ENCODE results near the gene PATJ. TPM values are rescaled to one million over a fixed set of nuclear protein-coding genes. Genes with fewer than 3 reads are reported as not detected.
"Not testable (repeated sequence)": the region's sequence is repeated elsewhere in the genome, so short reads cannot be mapped to it uniquely, and the experiment has no call there.

The PATJ gene
- total RNA-seq, 8 experiments from 2014 or later = 2.7 to 173 (median 22.4) TPM

DNA sequence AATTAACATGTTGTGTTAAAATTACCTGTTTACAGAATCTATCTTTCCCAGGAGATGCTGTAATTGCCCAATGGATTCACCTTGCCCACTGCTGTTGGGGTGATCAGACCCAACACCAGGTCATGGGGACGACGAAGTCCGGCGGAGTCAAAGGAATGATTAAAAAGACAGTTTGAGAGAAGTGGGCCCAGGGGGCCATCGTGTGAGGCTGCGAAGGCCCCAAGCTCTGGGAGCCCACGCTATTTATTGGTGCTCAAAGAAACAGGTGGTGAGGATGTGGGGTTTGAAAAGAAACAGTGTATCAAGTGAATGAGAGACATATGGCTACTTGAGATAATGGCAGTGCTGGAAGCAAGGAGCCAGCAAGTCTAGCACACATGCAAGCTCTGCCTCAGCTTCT is 436.1 kb downstream of the PATJ start:
- in situ Hi-C loops (cut with MboI; ENCODE audit: low pct_unique_long_range_greater_than_20kb in 2 of 9, low sequenced_read_pairs in 9 of 9, unreplicated experiment in 9 of 9) = loop anchor here in 7 of 9 experiments (5.0 to 10.0 kb wide), 3 partner anchors 224 to 229 kb away; no protein-coding TSS in a partner anchor
- Histone ChIP-seq H3K27ac (no peak overlapping the region), H3K4me3 (no peak overlapping the region), H3K4me1 (replicated peaks in 1 of 2) (peaks cover 21 to 26% of the 10 kb centered on the region in 2 donors)
- ATAC-seq (replicated peaks in 6 of 8) = no peak
- WGBS, 10 experiments = 60 to 100% (median 88%) methylated on average over 1 to 7 of the region's 7 CpGs; no CpG with 5 or more reads in 1 of the 10 experiments

DNA sequence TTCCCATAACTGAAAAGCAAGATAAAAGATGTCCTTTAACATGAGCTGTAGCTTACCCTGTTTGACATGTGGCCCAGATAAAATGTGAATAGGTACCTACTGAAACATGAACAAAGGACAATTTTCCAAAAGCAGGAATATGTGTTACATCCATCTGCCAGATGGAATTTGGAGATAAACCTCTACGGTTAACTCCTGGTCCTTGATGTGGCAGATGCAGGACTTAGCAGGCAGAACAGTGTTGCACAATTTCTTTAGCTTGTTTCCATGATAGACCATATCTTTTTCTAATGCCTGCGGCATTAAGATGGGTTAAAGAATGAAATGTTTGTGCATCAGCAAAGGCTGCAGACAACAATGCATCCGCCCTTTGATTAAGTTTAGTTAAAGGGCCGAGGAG is 437.8 kb downstream of the PATJ start:
- H3K27ac ChIP-seq; ATAC-seq (replicated peaks in 6 of 8); in situ Hi-C loops (cut with MboI; ENCODE audit: low pct_unique_long_range_greater_than_20kb in 2 of 9, low sequenced_read_pairs in 9 of 9, unreplicated experiment in 9 of 9); H3K4me3 ChIP-seq: not testable (repeated sequence)
- WGBS, 10 experiments = 20 to 100% (median 83%) methylated on average over 1 to 4 of the region's 4 CpGs; no CpG with 5 or more reads in 2 of the 10 experiments
- peaks cover 27 to 29% of the 10 kb centered on the region in 2 donors for H3K4me1 ChIP-seq (replicated peaks in 1 of 2)

GRCh38 chr1:62180639-62181038 is 438.4 kb downstream of the PATJ start:
- Histone ChIP-seq H3K27ac (no peak overlapping the region), H3K4me3 (no peak overlapping the region), H3K4me1 (replicated peaks in 1 of 2) (peaks cover 27 to 29% of the 10 kb centered on the region in 2 donors)
- no peak for ATAC-seq (replicated peaks in 6 of 8)
- in situ Hi-C loops (cut with MboI; ENCODE audit: low pct_unique_long_range_greater_than_20kb in 2 of 9, low sequenced_read_pairs in 9 of 9, unreplicated experiment in 9 of 9) = no loop called here
- 33 to 100% (median 74%) methylated on average over 2 to 6 of the region's 6 CpGs; no CpG with 5 or more reads in 1 of the 10 experiments for WGBS, 10 experiments

DNA sequence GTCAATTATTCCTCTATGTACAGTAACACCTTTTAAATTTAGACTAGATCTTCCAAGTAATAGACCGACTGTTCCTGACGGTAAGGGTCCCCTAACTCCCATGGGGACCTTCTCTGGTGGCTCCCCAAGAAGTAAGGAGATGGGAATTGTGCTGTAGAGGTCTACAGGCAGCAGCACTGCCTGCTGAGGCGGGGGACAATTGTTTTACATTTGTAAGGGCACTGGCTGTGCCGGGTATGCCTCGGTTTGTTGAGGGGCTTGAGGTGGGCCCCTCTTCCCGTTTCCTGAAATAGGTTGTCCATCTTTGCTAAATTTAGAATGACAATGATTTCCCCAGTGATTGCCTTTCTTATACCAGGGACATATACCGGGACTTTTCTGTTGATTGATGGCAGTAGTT is 439.3 kb downstream of the PATJ start:
- in situ Hi-C loops (cut with MboI; ENCODE audit: low pct_unique_long_range_greater_than_20kb in 2 of 9, low sequenced_read_pairs in 9 of 9, unreplicated experiment in 9 of 9) = no loop called here
- H3K4me3 ChIP-seq = no peak overlapping the region
- no peak overlapping the region for H3K27ac ChIP-seq
- peaks cover 27 to 29% of the 10 kb centered on the region in 2 donors for H3K4me1 ChIP-seq (replicated peaks in 1 of 2)
- WGBS, 10 experiments = 19 to 100% (median 33%) methylated on average over 1 to 7 of the region's 7 CpGs; no CpG with 5 or more reads in 1 of the 10 experiments
- ATAC-seq (replicated peaks in 6 of 8) = no peak

DNA sequence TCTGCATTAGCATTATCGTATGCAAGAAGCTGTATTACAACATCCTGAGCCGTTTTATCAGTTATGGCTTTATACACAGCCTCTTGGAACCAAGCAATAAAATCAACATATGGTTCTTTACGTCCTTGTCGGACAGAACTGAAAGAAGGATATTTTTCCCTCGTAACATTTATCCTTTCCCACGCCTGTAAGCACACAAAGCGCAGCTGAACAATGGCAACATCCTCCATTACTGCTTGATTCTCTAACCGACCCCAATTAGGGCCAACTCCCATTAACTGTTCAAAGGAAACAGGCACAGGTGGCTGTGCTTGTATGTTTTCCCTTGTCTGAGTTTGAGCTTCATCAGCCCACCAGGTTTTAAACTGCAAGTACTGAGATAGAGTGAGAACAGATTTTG is 439.9 kb downstream of the PATJ start:
- H3K4me3 ChIP-seq; in situ Hi-C loops (cut with MboI; ENCODE audit: low pct_unique_long_range_greater_than_20kb in 2 of 9, low sequenced_read_pairs in 9 of 9, unreplicated experiment in 9 of 9); ATAC-seq (replicated peaks in 6 of 8); H3K27ac ChIP-seq: not testable (repeated sequence)
- WGBS, 10 experiments = 13 to 84% (median 39%) methylated on average over 1 to 8 of the region's 8 CpGs; no CpG with 5 or more reads in 1 of the 10 experiments
- H3K4me1 ChIP-seq (replicated peaks in 1 of 2) = peaks cover 27 to 29% of the 10 kb centered on the region in 2 donors

- H3K27ac ChIP-seq; ATAC-seq (replicated peaks in 6 of 8); H3K4me3 ChIP-seq; in situ Hi-C loops (cut with MboI; ENCODE audit: low pct_unique_long_range_greater_than_20kb in 2 of 9, low sequenced_read_pairs in 9 of 9, unreplicated experiment in 9 of 9): not testable (repeated sequence)
- 5 to 83% (median 32%) methylated on average over 1 to 11 of the region's 11 CpGs for WGBS, 10 experiments
- H3K4me1 ChIP-seq (replicated peaks in 1 of 2) = peaks cover 27 to 29% of the 10 kb centered on the region in 2 donors
These were observed 441.1 kb downstream of the PATJ start for GRCh38 chr1:62183164-62184020.

GRCh38 chr1:62184336-62184735 is 442.1 kb downstream of the PATJ start:
- H3K4me1 ChIP-seq (replicated peaks in 1 of 2) = peaks cover 27 to 29% of the 10 kb centered on the region in 2 donors
- no peak overlapping the region for H3K27ac ChIP-seq
- WGBS, 10 experiments = 57 to 100% (median 83%) methylated on average over 1 to 7 of the region's 7 CpGs; no CpG with 5 or more reads in 2 of the 10 experiments
- ATAC-seq (replicated peaks in 6 of 8) = no peak
- no peak overlapping the region for H3K4me3 ChIP-seq
- in situ Hi-C loops (cut with MboI; ENCODE audit: low pct_unique_long_range_greater_than_20kb in 2 of 9, low sequenced_read_pairs in 9 of 9, unreplicated experiment in 9 of 9) = no loop called here

GRCh38 chr1:62185233-62185632 is 443.0 kb downstream of the PATJ start:
- 40 to 100% (median 87%) methylated on average over 1 to 6 of the region's 6 CpGs; no CpG with 5 or more reads in 2 of the 10 experiments for WGBS, 10 experiments
- H3K4me3 ChIP-seq; ATAC-seq (replicated peaks in 6 of 8); in situ Hi-C loops (cut with MboI; ENCODE audit: low pct_unique_long_range_greater_than_20kb in 2 of 9, low sequenced_read_pairs in 9 of 9, unreplicated experiment in 9 of 9); H3K27ac ChIP-seq: not testable (repeated sequence)
- peaks cover 27 to 28% of the 10 kb centered on the region in 2 donors for H3K4me1 ChIP-seq (replicated peaks in 1 of 2)

- in situ Hi-C loops (cut with MboI; ENCODE audit: low pct_unique_long_range_greater_than_20kb in 2 of 9, low sequenced_read_pairs in 9 of 9, unreplicated experiment in 9 of 9) = no loop called here
- Histone ChIP-seq H3K4me3 (no peak overlapping the region), H3K4me1 (replicated peaks in 1 of 2) (peaks cover 23% of the 10 kb centered on the region in 2 donors), H3K27ac (no peak overlapping the region)
- no peak for ATAC-seq (replicated peaks in 6 of 8)
- 37 to 100% (median 68%) methylated on average over 1 to 3 of the region's 3 CpGs for WGBS, 10 experiments
These were observed 443.4 kb downstream of the PATJ start for GRCh38 chr1:62185677-62186076.

GRCh38 chr1:62187548-62187947 is 445.3 kb downstream of the PATJ start:
- ATAC-seq (replicated peaks in 6 of 8) = no peak

GRCh38 chr1:62188111-62188510 is 445.8 kb downstream of the PATJ start:
- ATAC-seq (replicated peaks in 6 of 8) = no peak
- in situ Hi-C loops (cut with MboI; ENCODE audit: low pct_unique_long_range_greater_than_20kb in 2 of 9, low sequenced_read_pairs in 9 of 9, unreplicated experiment in 9 of 9) = no loop called here
- 26 to 100% (median 95%) methylated on average over 1 to 8 of the region's 8 CpGs; no CpG with 5 or more reads in 2 of the 10 experiments for WGBS, 10 experiments
- H3K4me1 ChIP-seq (replicated peaks in 1 of 2) = peaks cover 5 to 9% of the 10 kb centered on the region in 2 donors
- no peak overlapping the region for H3K4me3 ChIP-seq
- no peak overlapping the region for H3K27ac ChIP-seq

More at GRCh38 chr1:62187548-62187947, 445.3 kb downstream of the PATJ start:
- H3K27ac ChIP-seq = no peak overlapping the region
- 78 to 100% (median 97%) methylated on average over 1 to 5 of the region's 5 CpGs; no CpG with 5 or more reads in 1 of the 10 experiments for WGBS, 10 experiments
- in situ Hi-C loops (cut with MboI; ENCODE audit: low pct_unique_long_range_greater_than_20kb in 2 of 9, low sequenced_read_pairs in 9 of 9, unreplicated experiment in 9 of 9) = no loop called here
- H3K4me1 ChIP-seq (replicated peaks in 1 of 2) = peaks cover 8 to 11% of the 10 kb centered on the region in 2 donors
- H3K4me3 ChIP-seq = no peak overlapping the region

DNA sequence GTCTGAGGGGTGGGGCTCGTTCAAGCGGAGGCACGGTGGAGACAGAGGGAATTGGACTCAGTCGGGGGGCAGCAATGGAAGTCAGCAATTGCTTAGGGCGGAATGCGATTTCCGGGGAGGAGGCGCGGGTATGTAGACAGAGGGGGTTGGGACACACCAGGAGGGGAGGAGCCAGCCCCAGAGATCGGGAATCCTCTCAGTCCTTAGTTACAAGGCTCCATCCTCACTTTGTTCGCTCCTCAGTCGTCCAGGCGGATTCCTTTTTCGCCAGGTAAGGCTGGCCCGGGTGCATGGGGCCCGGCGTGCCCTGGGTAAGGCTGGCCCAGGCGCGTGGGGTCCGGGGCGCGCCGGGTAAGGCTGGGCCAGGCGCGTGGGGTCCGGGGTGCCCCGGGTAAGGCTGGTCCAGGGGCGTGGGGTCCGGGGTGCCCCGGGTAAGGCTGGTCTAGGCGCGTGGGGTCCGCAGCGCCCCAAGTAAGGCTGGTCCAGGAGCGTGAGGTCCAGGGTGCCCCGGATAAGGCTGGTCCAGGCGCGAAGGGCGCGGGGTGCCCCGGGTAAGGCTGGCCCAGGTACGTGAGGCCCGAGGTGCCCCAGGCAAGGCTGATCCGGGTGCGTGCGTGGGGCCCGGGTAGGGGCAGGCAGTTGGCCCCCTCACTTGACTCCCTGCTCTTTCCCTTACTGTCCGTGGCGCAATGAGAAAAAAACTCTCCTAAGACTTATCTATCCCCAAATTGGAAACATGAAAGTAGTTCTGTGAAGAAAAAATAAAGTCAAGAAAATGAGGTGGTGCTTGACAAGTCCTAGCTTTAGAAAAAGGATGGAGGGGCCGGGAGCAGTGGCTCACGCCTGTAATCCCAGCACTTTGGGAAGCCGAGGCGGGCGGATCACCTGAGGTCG is 452.6 kb downstream of the PATJ start, which contains the start of gene L1TD1:
Gene L1TD1 (plus strand): TSS at position 199 of the 894 bp plus-strand sequence. CDS start 11,780 bp downstream, outside the sequence.
- WGBS, 10 experiments = 0 to 32% (median 12%) methylated on average over 2 to 34 of the region's 55 CpGs; no CpG with 5 or more reads in 3 of the 10 experiments
- in situ Hi-C loops (cut with MboI; ENCODE audit: low pct_unique_long_range_greater_than_20kb in 2 of 9, low sequenced_read_pairs in 9 of 9, unreplicated experiment in 9 of 9) = no loop called here

More for the DNA sequence above, 452.6 kb downstream of the PATJ start, which contains the start of gene L1TD1:
- H3K4me1 ChIP-seq (replicated peaks in 1 of 2) = peaks cover 0 to 8% of the 10 kb centered on the region in 2 donors
- peak in 3 of 8 experiments; percentile 65 to 95 (median 85) for ATAC-seq (replicated peaks in 6 of 8)
- H3K4me3 ChIP-seq = no peak within 1 kb of the TSS
- H3K27ac ChIP-seq = no peak within 1 kb of the TSS

Data from motor neuron (in vitro differentiated cells).